ENCODE results near the gene FAM200A. TPM values are rescaled to one million over a fixed set of nuclear protein-coding genes. Genes with fewer than 3 reads are reported as not detected.
"Not testable (repeated sequence)": the region's sequence is repeated elsewhere in the genome, so short reads cannot be mapped to it uniquely, and the experiment has no call there.

Gene FAM200A
- total RNA-seq, 1 donor from 2014 or later = 5.8 TPM

DNA sequence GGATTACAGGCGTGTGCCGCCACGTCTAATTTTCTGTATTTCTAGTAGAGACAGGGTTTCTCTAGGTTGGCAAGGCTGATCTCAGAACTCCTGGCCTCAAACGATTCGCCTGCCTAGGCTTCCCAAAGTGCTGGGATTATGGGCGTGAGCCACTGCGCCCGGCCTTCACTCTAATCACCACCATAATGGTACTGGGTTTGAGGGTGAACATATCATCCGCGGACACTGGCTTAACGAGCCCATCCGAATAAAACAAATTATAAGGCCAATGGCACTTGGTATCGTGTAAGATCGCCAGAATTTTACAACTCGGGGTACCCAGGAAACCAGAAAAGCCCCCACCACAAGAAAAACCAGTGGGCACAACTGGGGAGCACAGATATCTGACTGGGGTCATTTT, 580 bp downstream of the FAM200A start:
- H3K9me3 Mint-ChIP-seq = peaks cover 4% of the 10 kb centered on the region
- peak; percentile 56 for DNase-seq
- peaks cover 61% of the 10 kb centered on the region for H3K36me3 Mint-ChIP-seq (ENCODE audit: low read depth)
- H3K27ac Mint-ChIP-seq = peak overlapping the region; percentile 91
- H3K4me1 Mint-ChIP-seq = peaks cover 21% of the 10 kb centered on the region
- intact Hi-C loops (cut with micrococcal nuclease) = loop anchor here (10.0 kb wide), 3 partner anchors 77 to 533 kb away; partner anchors contain the start of genes COPS6, ZKSCAN1, ZNF3 and ZNF789
- H3K27me3 Mint-ChIP-seq = no peaks in the 10 kb centered on the region
- peak overlapping the region; percentile 94 for H3K4me3 Mint-ChIP-seq

DNA sequence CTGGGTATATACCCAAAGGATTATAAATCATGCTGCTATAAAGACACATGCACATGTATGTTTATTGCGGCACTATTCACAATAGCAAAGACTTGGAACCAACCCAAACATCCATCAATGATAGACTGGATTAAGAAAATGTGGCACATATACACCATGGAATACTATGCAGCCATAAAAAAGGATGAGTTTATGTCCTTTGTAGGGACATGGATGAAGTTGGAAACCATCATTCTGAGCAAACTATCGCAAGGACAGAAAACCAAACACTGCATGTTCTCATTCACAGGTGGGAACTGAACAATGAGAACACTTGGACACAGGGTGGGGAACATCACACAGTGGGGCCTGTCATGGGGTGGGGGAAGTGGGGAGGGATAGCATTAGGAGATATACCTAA, 2.4 kb downstream of the FAM200A start:
- Mint-ChIP-seq H3K4me1 (peaks cover 18% of the 10 kb centered on the region), H3K36me3 (ENCODE audit: low read depth) (peaks cover 50% of the 10 kb centered on the region)
- H3K27ac Mint-ChIP-seq; intact Hi-C loops (cut with micrococcal nuclease); H3K27me3 Mint-ChIP-seq; H3K4me3 Mint-ChIP-seq; H3K9me3 Mint-ChIP-seq; DNase-seq: not testable (repeated sequence)

DNA sequence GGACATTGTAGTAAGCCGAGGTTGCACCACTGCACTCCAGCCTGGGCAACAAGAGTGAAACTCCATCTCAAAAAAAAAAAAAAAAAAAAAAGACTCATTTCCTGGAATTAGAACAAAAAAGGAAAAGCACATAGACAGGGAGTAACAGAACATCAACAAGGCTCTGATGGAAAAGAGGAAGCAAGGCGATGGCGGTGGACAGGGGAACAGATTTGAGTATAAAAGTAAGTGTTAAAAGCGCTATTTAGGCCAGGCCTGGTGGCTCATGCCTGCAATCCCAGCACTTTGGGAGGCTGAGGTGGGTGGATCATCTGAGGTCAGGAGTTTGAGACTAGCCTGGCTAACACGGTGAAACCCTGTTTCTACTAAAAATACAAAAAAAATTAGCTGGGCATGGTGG, 6.6 kb downstream of the FAM200A start:
- DNase-seq; H3K27ac Mint-ChIP-seq; H3K4me3 Mint-ChIP-seq; H3K4me1 Mint-ChIP-seq; intact Hi-C loops (cut with micrococcal nuclease); H3K27me3 Mint-ChIP-seq: not testable (repeated sequence)
- Mint-ChIP-seq H3K36me3 (ENCODE audit: low read depth) (peaks cover 47% of the 10 kb centered on the region), H3K9me3 (peaks cover 11% of the 10 kb centered on the region)

DNA sequence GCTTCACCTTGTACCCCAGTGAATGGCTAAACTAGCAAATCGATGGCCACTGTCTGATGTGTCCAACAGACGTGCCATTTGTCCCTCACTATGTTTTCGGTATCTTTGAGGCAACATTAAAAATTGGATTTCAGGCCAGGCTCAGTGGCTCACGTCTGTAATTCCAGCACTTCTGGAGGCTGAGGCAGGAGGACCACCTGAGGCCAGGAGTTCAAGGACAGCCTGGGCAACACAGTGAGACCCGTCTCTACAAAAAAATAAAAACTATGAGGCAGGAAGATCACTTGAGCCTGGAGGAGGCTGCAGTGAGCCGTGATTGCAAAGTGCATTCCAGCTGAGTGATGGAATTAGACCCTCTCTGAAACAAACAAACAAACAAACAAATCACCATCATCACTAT, 8.0 kb downstream of the FAM200A start:
- Mint-ChIP-seq H3K27ac (no peak overlapping the region), H3K36me3 (ENCODE audit: low read depth) (peaks cover 38% of the 10 kb centered on the region), H3K4me3 (no peak overlapping the region), H3K27me3 (no peaks in the 10 kb centered on the region), H3K4me1 (no peaks in the 10 kb centered on the region), H3K9me3 (peaks cover 11% of the 10 kb centered on the region)
- no peak for DNase-seq
- intact Hi-C loops (cut with micrococcal nuclease) = no loop called here

DNA sequence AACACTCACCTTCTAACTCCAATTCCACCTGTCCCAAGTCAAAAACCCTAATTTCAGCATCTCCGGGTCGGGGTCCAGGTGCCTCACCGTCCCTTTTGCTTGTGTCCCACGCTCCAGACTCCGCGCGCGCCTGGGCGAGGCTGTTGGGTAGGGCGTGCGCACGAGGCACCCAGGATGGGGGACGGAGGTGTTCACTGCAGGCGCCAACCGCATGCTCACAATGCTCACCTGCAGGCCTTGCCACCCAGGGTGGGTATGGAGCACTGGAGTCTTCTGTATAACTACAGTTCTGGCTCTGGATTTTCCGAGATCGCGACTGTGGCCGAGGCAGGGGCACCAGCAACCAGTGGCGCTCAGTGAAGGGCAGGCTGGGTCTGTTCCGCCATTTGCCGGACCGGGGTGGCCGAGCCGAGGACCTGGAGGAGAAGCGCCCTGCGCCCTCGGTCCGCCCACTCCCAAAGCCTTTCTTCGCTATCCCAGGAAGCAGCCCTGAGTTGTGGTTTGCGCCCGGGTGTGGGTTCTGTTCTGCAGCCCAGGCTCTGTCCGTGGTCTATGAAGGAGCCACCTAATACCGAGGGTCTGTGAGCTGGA, 8.7 kb downstream of the FAM200A start:
- Mint-ChIP-seq H3K9me3 (peaks cover 13% of the 10 kb centered on the region), H3K4me3 (no peak overlapping the region), H3K27ac (no peak overlapping the region), H3K4me1 (no peaks in the 10 kb centered on the region), H3K27me3 (no peaks in the 10 kb centered on the region), H3K36me3 (ENCODE audit: low read depth) (peaks cover 33% of the 10 kb centered on the region)
- intact Hi-C loops (cut with micrococcal nuclease) = no loop called here
- DNase-seq = peak; percentile 44

DNA sequence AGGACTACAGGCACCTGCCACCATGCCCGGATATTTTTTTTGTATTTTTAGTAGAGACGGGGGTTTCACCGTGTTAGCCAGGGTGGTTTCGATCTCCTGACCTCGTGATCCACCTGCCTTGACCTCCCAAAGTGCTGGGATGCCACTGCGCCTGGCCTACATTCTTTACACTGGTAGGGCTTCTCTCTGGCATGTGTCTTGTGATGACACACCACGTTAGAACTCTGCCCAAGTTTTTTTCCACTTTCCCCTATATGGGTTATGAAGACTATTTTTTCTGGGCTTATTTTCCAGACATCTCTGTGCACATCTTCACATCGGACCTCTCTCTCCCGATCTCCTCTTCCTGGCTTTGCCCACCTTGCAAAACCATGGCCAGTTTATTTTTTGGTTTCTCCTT, 10.7 kb downstream of the FAM200A start:
- no peak for DNase-seq
- Mint-ChIP-seq H3K36me3 (ENCODE audit: low read depth) (peaks cover 22% of the 10 kb centered on the region), H3K9me3 (peaks cover 21% of the 10 kb centered on the region), H3K4me1 (no peaks in the 10 kb centered on the region), H3K4me3 (no peak overlapping the region), H3K27ac (no peak overlapping the region), H3K27me3 (no peaks in the 10 kb centered on the region)
- intact Hi-C loops (cut with micrococcal nuclease) = no loop called here

DNA sequence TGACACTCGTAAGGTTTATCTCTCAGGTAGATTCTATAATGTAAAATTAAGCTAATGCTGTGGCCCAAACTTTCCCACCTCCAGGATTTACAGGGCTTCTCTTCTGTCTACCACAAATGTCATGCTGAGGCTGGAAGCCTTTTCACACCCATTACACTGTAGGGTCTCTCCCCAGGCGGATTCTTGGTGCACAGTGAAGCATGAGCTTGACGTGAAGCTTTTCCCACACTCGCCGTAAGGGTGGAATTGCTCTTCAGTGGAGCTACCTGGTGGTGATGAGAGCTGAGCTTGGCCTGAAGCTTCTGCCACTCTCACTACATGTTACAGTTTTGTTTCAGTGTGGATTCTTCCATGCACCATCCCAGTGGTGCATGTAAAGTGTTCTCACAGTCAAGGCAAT, 11.4 kb downstream of the FAM200A start:
- H3K27ac Mint-ChIP-seq = no peak overlapping the region
- H3K4me3 Mint-ChIP-seq = no peak overlapping the region
- intact Hi-C loops (cut with micrococcal nuclease) = no loop called here
- H3K9me3 Mint-ChIP-seq = peaks cover 21% of the 10 kb centered on the region
- H3K4me1 Mint-ChIP-seq = no peaks in the 10 kb centered on the region
- peaks cover 25% of the 10 kb centered on the region for H3K36me3 Mint-ChIP-seq (ENCODE audit: low read depth)
- peak; percentile 47 for DNase-seq
- H3K27me3 Mint-ChIP-seq = no peaks in the 10 kb centered on the region

DNA sequence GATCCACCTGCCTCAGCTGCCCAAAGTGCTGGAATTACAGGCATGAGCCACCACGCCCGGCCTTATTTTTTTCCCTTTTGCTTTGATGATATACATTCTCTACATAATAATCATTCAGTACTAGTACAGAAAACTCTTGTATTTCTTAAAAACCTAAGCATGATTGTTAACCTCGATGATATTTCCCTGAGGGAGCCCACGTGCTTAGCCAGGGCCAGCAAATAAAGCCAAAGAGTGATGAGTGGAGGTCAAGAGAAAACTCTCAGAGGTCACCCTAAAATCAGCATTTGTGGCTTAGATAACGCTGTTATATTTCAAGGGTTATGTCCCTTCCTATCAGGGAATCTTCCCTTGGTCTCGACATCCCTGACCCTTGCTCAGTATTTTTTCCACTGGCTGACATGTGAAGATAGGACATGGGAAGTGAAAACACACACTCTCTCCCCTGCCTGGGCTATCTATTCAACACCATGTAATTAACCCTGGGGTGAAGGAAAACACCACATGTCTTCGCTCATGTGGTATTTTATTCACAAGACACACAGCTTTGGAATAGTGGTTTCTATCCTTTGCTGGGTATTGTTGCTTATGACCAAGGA, 12.6 kb downstream of the FAM200A start:
- H3K36me3 Mint-ChIP-seq (ENCODE audit: low read depth) = peaks cover 25% of the 10 kb centered on the region
- H3K27ac Mint-ChIP-seq = no peak overlapping the region
- peaks cover 25% of the 10 kb centered on the region for H3K9me3 Mint-ChIP-seq
- intact Hi-C loops (cut with micrococcal nuclease) = no loop called here
- no peak for DNase-seq
- H3K27me3 Mint-ChIP-seq = no peaks in the 10 kb centered on the region
- H3K4me1 Mint-ChIP-seq = no peaks in the 10 kb centered on the region
- H3K4me3 Mint-ChIP-seq = no peak overlapping the region

DNA sequence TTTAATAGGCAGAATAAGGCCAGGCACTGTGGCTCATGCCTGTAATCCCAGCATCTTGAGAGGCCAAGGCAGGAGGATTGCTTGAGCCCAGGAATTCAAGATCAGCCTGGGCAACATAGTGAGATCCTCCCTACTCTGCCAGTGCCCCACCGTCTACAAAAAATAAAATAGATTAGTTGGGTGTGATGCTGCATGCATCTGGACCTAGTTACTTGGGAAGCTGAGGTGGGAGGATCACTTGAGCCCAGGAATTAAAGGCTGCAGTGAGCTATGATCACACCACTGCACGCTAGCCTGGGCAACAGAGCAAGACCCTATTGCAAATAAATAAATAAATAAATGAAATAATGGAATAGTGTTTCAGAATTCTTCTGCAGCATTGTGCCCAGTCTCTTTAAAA, 16.2 kb downstream of the FAM200A start:
- H3K27me3 Mint-ChIP-seq = no peaks in the 10 kb centered on the region
- no peaks in the 10 kb centered on the region for H3K4me1 Mint-ChIP-seq
- H3K27ac Mint-ChIP-seq = no peak overlapping the region
- H3K36me3 Mint-ChIP-seq (ENCODE audit: low read depth) = peaks cover 45% of the 10 kb centered on the region
- no peak overlapping the region for H3K4me3 Mint-ChIP-seq
- H3K9me3 Mint-ChIP-seq = peaks cover 22% of the 10 kb centered on the region
- intact Hi-C loops (cut with micrococcal nuclease) = no loop called here
- no peak for DNase-seq

DNA sequence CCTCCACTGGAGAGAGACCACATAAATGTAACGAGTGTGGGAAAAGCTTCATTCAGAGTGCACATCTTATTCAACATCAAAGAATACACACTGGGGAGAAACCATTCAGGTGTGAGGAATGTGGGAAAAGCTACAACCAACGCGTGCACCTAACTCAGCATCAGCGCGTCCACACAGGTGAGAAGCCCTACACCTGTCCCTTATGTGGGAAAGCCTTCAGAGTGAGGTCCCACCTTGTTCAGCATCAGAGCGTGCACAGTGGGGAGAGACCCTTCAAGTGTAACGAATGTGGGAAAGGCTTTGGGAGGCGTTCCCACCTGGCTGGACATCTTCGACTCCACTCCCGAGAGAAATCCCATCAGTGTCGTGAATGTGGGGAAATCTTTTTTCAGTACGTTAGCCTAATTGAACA, 20.6 kb downstream of the FAM200A start:
- Mint-ChIP-seq H3K27me3 (no peaks in the 10 kb centered on the region), H3K9me3 (peaks cover 9% of the 10 kb centered on the region)

DNA sequence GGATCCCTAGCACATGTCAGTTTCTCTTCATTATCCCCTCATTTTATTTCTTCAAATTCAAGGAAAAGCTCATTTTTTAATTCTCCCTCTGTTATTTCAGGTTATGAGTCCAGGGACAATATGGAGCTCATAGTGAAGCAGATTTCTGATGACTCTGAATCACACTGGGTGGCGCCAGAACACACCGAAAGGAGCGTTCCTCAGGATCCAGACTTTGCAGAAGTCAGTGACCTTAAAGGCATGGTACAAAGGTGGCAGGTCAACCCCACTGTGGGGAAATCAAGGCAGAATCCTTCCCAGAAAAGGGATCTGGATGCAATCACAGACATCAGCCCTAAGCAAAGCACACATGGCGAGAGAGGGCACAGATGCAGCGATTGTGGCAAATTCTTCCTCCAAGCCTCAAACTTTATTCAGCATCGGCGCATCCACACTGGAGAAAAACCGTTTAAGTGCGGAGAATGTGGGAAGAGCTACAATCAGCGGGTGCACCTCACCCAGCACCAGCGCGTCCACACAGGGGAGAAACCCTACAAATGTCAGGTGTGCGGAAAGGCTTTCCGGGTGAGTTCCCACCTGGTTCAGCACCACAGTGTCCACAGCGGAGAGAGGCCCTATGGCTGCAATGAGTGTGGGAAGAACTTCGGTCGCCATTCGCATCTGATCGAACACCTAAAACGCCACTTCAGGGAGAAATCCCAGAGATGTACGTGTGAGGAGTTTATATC, 26.0 kb downstream of the FAM200A start:
- DNase-seq = peak; percentile 61
- Mint-ChIP-seq H3K4me3 (no peak overlapping the region), H3K36me3 (ENCODE audit: low read depth) (peaks cover 75% of the 10 kb centered on the region), H3K9me3 (peaks cover 7% of the 10 kb centered on the region), H3K27me3 (no peaks in the 10 kb centered on the region), H3K27ac (no peak overlapping the region), H3K4me1 (peaks cover 1% of the 10 kb centered on the region)
- intact Hi-C loops (cut with micrococcal nuclease) = no loop called here

More for the DNA sequence above, 20.6 kb downstream of the FAM200A start:
- Mint-ChIP-seq H3K4me3 (no peak overlapping the region), H3K36me3 (ENCODE audit: low read depth) (peaks cover 80% of the 10 kb centered on the region), H3K27ac (no peak overlapping the region), H3K4me1 (no peaks in the 10 kb centered on the region)
- DNase-seq = no peak
- intact Hi-C loops (cut with micrococcal nuclease) = no loop called here

DNA sequence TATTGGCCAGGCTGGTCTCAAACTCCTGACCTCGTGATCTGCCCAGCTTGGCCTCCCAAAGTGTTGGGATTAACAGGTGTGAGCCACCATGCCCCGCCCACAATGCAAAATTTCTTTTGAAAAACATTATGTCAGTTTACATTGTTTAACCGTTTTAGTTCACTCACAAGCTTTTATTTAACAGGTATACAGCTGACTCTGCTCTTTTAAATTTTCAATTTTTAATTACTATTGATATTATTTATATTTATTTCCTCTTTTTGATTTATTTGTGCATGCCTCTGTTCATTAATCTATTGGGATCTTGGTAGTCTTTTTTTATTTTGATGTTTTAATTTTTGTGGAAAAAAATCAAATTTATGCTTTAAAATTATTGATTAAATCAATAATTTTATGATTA, 30.5 kb downstream of the FAM200A start:
- DNase-seq = no peak
- H3K9me3 Mint-ChIP-seq = peaks cover 7% of the 10 kb centered on the region
- no peak overlapping the region for H3K27ac Mint-ChIP-seq
- H3K4me1 Mint-ChIP-seq = peaks cover 1% of the 10 kb centered on the region
- intact Hi-C loops (cut with micrococcal nuclease) = no loop called here
- H3K4me3 Mint-ChIP-seq = no peak overlapping the region
- no peaks in the 10 kb centered on the region for H3K27me3 Mint-ChIP-seq
- H3K36me3 Mint-ChIP-seq (ENCODE audit: low read depth) = peaks cover 57% of the 10 kb centered on the region

DNA sequence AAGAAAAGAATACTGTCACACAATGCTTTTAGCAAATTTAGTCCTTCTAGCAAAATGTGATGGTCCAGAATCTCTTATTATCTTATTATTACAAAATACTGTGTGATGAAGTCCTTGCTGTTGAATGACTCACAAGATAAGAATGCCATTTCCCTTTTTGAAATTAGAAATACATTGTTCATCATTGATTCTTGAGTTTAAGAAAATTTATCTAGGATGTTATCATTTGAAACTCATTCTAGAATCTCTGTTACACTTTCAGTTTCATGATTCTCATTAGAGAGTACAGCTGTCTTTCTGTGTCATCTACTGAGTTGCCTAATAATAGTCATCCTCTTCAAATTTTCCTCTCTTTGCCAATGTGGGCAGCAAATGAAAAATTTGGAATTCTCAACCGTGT, 37.9 kb downstream of the FAM200A start:
- peaks cover 43% of the 10 kb centered on the region for H3K36me3 Mint-ChIP-seq (ENCODE audit: low read depth)
- no peaks in the 10 kb centered on the region for H3K27me3 Mint-ChIP-seq
- H3K9me3 Mint-ChIP-seq = no peaks in the 10 kb centered on the region
- intact Hi-C loops (cut with micrococcal nuclease) = no loop called here
- H3K4me1 Mint-ChIP-seq = peaks cover 2% of the 10 kb centered on the region
- H3K27ac Mint-ChIP-seq = no peak overlapping the region
- DNase-seq = no peak
- H3K4me3 Mint-ChIP-seq = no peak overlapping the region

DNA sequence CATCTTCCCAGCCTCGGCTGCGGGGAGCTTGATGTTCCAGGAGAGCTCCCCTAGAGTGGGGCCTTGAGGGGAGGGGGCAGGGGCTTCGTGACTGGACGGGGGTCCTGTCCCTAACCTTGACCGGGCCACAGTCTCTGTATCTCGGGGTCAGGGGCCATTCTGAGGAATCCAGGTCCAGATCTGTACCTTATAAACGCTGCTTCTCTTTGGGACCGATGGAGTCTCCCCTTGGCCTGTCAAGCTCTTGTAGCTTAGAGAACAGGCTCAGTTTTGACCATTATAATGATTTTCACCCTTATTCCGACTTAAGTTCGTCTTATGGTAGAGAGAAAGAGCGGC, 46.6 kb downstream of the FAM200A start:
- no peaks in the 10 kb centered on the region for H3K9me3 Mint-ChIP-seq
- intact Hi-C loops (cut with micrococcal nuclease) = loop anchor here (1.0 to 2.0 kb wide), 3 partner anchors 66 to 414 kb away; partner anchors contain the start of genes CPSF4, PTCD1, TRIM4 and ZSCAN25
- DNase-seq = no peak

More for the DNA sequence above, 46.6 kb downstream of the FAM200A start:
- Mint-ChIP-seq H3K4me1 (peaks cover 23% of the 10 kb centered on the region), H3K27me3 (no peaks in the 10 kb centered on the region), H3K4me3 (peak overlapping the region; percentile 91), H3K27ac (peak overlapping the region; percentile 95), H3K36me3 (ENCODE audit: low read depth) (peaks cover 15% of the 10 kb centered on the region)
